ENCODE data around the gene GOLGA1.

Gene GOLGA1

GRCh38 chr9:124835026-124835557 lies 105.8 kb downstream of the GOLGA1 start:
- no peak for DNase-seq (ENCODE audit: low read depth)

- no peak for DNase-seq (ENCODE audit: low read depth)
Observed at GRCh38 chr9:124834591-124834990, 106.3 kb downstream of the GOLGA1 start.

DNA sequence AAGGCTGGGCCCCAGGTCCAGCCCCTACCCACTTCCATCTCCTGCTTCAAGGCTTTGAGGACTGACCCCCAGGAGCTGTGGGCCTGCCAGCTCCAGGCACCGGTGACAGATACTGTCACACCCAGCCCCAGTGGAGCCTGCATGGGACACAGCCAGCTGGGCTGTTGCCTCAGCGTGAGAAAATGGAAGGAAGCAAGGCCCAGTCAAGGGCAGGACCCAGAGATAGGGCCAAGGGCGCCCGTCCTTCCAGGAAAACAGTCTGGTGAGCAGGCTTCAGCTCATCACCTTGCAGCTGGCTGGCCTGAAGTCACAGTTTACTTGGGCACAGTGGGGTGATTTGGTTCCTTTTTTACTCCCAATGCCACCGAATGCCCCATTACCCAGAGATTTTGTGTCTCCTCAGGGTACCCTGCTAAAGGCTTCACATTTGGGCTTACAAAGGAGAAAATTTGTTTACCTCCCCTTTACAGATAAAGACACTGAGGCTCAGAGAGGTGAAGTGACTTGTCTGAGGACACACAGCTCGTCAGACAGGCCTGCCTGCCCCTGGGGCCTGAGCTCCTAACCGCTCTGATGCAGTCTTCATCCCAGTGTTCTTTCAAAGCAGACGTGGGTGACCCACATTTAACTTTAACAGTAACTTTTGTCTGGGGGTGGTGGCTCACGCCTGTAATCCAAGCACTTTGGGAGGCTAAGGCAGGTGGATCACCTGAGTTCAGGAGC lies 109.1 kb downstream of the GOLGA1 start:
- DNase-seq (ENCODE audit: low read depth), result no peak

DNA sequence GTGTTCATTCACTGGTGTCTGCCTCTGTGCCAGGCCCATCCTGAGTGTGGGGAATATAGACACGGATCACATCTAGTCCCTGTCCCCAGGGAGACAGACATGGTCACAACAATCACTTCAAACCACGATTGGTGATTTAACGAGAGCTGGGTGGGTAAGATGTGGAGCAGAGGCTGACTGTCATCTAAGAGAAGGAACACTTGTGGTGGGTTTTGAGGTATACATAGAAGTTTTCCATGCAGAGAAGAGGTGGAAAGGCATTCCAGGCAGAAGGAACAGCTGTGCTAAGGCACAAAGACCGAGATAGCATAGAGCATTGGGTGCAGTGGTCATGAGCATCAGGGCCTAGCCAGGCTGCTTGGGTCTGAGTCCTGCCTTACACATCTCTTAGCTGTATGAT lies 110.3 kb downstream of the GOLGA1 start:
- DNase-seq (ENCODE audit: low read depth), result no peak

- DNase-seq (ENCODE audit: low read depth), result no peak
Observed at GRCh38 chr9:124829334-124829669, 111.6 kb downstream of the GOLGA1 start.

- DNase-seq (ENCODE audit: low read depth), result no peak
Observed at GRCh38 chr9:124828489-124829333, 112.2 kb downstream of the GOLGA1 start.
